ENCODE data around the gene GOLGA2. TPM values are rescaled to one million over a fixed set of nuclear protein-coding genes. Genes with fewer than 3 reads are reported as not detected.

Gene GOLGA2
- total and polyA plus RNA-seq, 2 donors (not counting 1 experiment from before 2014, with no cell fraction given): 23.2 to 87.3 TPM

- POLR2A ChIA-PET: no interaction called here
Measured at GRCh38 chr9:128304136-128304970, 28.5 kb upstream of the GOLGA2 start.

More at GRCh38 chr9:128304136-128304970, 28.5 kb upstream of the GOLGA2 start:
- H3K27ac ChIP-seq (ENCODE audit: low read length in 2 of 2): no peak overlapping the region
- no peaks in the 10 kb centered on the region for H3K9me3 Mint-ChIP-seq (ENCODE audit: insufficient read depth)
- H3K36me3 ChIP-seq (replicated peaks in 1 of 2; ENCODE audit: control extremely low read depth in 1 of 2, control insufficient read depth in 1 of 2, extremely low read depth in 1 of 2, insufficient read depth in 2 of 2, low read length in 1 of 2): peaks cover 0 to 1% of the 10 kb centered on the region in 2 experiments
- no peak for ATAC-seq (ENCODE audit: low read depth)
- no peaks in the 10 kb centered on the region for H3K79me2 ChIP-seq (ENCODE audit: control insufficient read depth, insufficient read depth, low read length)
- H3K4me3 ChIP-seq (ENCODE audit: control extremely low read depth in 1 of 5, extremely low read depth in 1 of 5, insufficient read depth in 1 of 5, low read depth in 2 of 5, low read length in 4 of 5): no peak overlapping the region
- H4K20me1 ChIP-seq (ENCODE audit: control insufficient read depth, insufficient read depth, low read length, poor library complexity, severe bottlenecking): no peaks in the 10 kb centered on the region
- no peaks in the 10 kb centered on the region for H3K9me3 ChIP-seq (ENCODE audit: control extremely low read depth in 1 of 3, control insufficient read depth in 2 of 3, insufficient read depth in 1 of 3, low read length in 2 of 3)
- no peak overlapping the region for H3K9ac ChIP-seq (ENCODE audit: low read length)
- no peaks in the 10 kb centered on the region for H3K27me3 Mint-ChIP-seq
- CTCF ChIA-PET: no interaction called here
- H3K27ac Mint-ChIP-seq: peak overlapping the region; percentile 42
- H3K4me3 Mint-ChIP-seq: no peak overlapping the region
- H3K4me1 ChIP-seq (ENCODE audit: control insufficient read depth in 2 of 2, insufficient read depth in 2 of 2, low read length in 2 of 2): no peaks in the 10 kb centered on the region
- no peak for DNase-seq
- intact Hi-C loops (cut with micrococcal nuclease): no loop called here
- no peaks in the 10 kb centered on the region for H3K27me3 ChIP-seq (replicated peaks in 1 of 4; ENCODE audit: control extremely low read depth in 1 of 4, control insufficient read depth in 3 of 4, insufficient read depth in 4 of 4, low read length in 3 of 4)
- no peak overlapping the region for H2AFZ ChIP-seq (ENCODE audit: insufficient read depth, low read depth, low read length, poor library complexity, severe bottlenecking)
- no peaks in the 10 kb centered on the region for H3K4me1 Mint-ChIP-seq
- WGBS (ENCODE audit: insufficient coverage): 85% methylated on average over 3 of the region's 9 CpGs
- no peak overlapping the region for H3K4me2 ChIP-seq (replicated peaks; ENCODE audit: low read depth, low read length, poor library complexity, severe bottlenecking)
- TF ChIP-seq EZH2 (IDR thresholded peaks at IDR 0.05; ENCODE audit: borderline replicate concordance, insufficient read depth, low read depth, low read length, poor library complexity, severe bottlenecking): no peak
- TF ChIP-seq, protein P1, sequence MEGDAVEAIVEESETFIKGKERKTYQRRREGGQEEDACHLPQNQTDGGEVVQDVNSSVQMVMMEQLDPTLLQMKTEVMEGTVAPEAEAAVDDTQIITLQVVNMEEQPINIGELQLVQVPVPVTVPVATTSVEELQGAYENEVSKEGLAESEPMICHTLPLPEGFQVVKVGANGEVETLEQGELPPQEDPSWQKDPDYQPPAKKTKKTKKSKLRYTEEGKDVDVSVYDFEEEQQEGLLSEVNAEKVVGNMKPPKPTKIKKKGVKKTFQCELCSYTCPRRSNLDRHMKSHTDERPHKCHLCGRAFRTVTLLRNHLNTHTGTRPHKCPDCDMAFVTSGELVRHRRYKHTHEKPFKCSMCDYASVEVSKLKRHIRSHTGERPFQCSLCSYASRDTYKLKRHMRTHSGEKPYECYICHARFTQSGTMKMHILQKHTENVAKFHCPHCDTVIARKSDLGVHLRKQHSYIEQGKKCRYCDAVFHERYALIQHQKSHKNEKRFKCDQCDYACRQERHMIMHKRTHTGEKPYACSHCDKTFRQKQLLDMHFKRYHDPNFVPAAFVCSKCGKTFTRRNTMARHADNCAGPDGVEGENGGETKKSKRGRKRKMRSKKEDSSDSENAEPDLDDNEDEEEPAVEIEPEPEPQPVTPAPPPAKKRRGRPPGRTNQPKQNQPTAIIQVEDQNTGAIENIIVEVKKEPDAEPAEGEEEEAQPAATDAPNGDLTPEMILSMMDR (IDR thresholded peaks at IDR 0.05): no peak
